ENCODE results near the gene EIF3L.

GRCh38 chr22:37907036-37907954, 58.1 kb downstream of the EIF3L start:
- TF ChIP-seq MAX (IDR thresholded peaks at IDR 0.05; ENCODE audit: insufficient read depth, insufficient read length) (no peak), POLR2A (IDR thresholded peaks at IDR 0.05; ENCODE audit: low read depth, low read length) (no peak), CTCF (IDR thresholded peaks at IDR 0.05; ENCODE audit: extremely low read depth in 1 of 2, insufficient read depth in 1 of 2, low read depth in 1 of 2, low read length in 2 of 2) (no peak), MYC (IDR thresholded peaks at IDR 0.05; ENCODE audit: low read depth, low read length) (no peak), EZH2 (IDR thresholded peaks at IDR 0.05; ENCODE audit: borderline replicate concordance, low read depth, low read length, severe bottlenecking) (no peak), POLR2AphosphoS5 (IDR thresholded peaks at IDR 0.05; ENCODE audit: insufficient read depth, low read depth, low read length) (no peak), JUN (IDR thresholded peaks at IDR 0.05; ENCODE audit: borderline replicate concordance, insufficient read depth, insufficient read length, low read depth) (no peak)

Measured in endothelial cell of umbilical vein (primary cell).